Adrenal gland (tissue), 5 donors: ENCODE measurements around the gene ATP6AP1.

Experiments
- POLR2A ChIP-seq, 2 donors: fragments of 450-650 bp; IDR thresholded peaks; one replicate each; pipeline ENCODE4 v1.6.1; 2017; ENCODE audit warnings: antibody characterized with exemption in 2 of 2, mild to moderate bottlenecking in 2 of 2, moderate library complexity in 1 of 2
- TF ChIP-seq, protein P1 (sequence below), 6 experiments: fragments of 450-650 bp in 4 of 6; fragments of 200-600 bp in 2 of 6; sonication (generic) in 1 of 6; IDR thresholded peaks; 1 replicate in 5 of 6; 2 replicates in 1 of 6; pipeline versions ENCODE4 v1.5.1 to v1.8.0; 2016 to 2021; ENCODE audit warnings: antibody characterized with exemption in 6 of 6, mild to moderate bottlenecking in 2 of 6, moderate library complexity in 1 of 6
- donor health status: DM: no; HTN: no; CAD: no.

DNA sequence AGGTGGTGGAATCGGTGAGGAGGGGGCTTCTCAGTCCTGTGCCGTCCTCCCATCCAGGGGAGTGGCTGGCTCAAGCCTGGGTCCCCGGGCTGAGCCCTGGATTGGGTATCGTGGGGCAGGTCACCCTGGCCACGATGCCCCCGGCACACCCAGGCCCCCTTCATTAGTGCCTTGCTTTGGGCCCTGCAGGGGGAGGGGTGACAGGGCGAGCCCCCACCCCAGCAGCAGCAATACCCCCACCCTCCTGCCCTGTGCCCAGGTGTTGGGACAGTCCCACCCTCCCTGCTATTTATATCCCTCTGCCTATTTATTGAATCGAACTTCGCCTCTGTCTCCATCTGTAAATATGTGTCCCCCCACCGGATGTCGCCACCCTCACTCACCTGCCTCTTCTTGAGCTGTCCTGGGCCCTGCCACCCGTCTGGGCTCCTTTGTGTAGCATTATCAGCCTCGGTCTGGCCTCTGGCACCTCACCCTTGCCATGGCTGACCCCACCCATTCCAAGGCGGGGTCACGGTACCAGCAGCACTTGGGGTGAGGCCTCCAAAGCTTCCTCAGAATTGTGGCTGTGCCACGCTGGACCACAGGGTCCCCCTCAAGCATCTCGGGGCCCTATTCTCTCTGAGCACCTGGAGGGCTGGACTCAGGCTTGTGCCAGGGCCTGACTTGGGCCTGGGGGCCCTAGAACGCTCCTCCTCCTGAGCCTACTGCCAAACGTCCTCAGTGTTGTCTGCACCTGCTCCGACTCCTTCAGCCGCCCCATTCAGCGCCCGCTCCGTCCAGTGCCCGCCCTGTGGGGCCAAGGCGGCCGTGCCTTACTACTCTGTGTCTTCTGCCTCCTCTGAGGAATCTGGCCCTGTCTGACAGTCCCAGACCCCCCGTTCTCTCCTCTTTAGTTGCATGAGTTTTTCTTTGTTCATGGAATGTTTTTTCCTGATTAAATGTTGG is 44.5 kb downstream of the ATP6AP1 start:
- TF ChIP-seq, protein P1, sequence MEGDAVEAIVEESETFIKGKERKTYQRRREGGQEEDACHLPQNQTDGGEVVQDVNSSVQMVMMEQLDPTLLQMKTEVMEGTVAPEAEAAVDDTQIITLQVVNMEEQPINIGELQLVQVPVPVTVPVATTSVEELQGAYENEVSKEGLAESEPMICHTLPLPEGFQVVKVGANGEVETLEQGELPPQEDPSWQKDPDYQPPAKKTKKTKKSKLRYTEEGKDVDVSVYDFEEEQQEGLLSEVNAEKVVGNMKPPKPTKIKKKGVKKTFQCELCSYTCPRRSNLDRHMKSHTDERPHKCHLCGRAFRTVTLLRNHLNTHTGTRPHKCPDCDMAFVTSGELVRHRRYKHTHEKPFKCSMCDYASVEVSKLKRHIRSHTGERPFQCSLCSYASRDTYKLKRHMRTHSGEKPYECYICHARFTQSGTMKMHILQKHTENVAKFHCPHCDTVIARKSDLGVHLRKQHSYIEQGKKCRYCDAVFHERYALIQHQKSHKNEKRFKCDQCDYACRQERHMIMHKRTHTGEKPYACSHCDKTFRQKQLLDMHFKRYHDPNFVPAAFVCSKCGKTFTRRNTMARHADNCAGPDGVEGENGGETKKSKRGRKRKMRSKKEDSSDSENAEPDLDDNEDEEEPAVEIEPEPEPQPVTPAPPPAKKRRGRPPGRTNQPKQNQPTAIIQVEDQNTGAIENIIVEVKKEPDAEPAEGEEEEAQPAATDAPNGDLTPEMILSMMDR (IDR thresholded peaks at IDR 0.05): no peak
- TF ChIP-seq POLR2A (IDR thresholded peaks at IDR 0.05): no peak
